Measurements from ENCODE around the gene SLC18A2.
A peak's percentile ranks its signal among the peaks of the same experiment; 100 is the strongest.

SLC18A2 gene

DNA sequence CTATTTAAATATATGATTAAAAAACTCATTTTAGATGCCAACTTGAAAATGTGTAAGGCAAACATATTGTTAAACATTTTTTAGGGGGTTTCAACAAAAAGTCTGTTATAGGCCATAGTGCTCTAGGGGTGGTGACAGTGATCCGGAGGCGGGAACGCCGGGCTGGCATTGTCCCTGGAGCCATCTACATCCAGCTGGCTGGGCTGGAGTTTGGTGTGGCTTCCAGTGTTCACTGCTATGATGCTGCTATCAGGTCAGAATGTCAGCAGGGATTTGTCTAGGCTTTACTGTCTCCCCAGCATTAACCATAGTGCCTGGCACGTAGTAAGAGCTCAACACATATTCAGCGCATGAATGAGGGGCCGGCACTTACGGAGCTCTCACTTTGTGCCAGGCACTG, 1.9 kb upstream of the SLC18A2 start:
- no peak for DNase-seq

DNA sequence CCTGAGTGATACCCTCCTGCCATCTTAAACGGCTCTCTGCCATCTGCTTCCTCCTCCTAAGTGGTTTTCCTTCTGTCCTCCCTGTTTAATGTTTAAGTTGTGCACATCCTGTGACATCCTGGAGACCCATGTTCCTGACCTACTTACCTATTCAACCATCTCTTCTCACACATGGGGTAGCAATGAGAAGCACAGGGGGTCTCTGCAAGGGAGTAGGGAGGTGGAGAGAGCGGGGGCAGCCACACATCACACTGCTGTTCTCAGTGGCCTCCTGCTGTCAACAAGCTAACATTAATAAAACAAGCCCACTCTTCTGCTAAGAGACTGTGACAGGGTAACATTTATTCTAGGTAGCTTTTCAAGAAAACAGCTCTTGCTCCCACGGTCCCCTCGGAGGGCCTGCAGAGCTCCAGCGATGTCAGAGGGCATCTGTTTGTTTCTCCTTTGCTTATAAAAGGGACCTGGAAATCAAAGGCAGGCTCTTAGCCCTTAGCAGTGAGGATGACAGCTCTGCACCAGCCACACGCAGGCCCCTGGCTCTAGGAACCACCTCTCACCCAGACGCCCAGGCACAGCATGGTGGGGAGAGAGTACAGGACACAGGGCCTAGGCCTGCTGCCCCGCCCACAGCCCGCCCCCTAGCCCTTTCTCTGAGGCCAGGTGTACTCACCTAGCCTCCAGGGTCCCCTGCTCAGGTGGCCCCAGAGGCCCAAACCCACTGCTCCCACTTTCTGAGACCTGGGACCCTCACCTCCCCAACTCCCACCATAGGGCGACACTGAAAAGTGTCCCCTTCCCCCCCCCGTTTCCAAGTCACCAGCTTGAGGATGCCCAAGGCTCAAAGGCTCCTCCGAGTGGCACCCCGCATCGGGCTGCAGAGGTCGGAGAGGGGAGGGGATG, 943 bp upstream of the SLC18A2 start:
- DNase-seq: no peak

- DNase-seq: no peak
Measured at GRCh38 chr10:117241541-117242462, 888 bp downstream of the SLC18A2 start.

GRCh38 chr10:117242463-117242832, 1.5 kb downstream of the SLC18A2 start:
- no peak for DNase-seq

DNA sequence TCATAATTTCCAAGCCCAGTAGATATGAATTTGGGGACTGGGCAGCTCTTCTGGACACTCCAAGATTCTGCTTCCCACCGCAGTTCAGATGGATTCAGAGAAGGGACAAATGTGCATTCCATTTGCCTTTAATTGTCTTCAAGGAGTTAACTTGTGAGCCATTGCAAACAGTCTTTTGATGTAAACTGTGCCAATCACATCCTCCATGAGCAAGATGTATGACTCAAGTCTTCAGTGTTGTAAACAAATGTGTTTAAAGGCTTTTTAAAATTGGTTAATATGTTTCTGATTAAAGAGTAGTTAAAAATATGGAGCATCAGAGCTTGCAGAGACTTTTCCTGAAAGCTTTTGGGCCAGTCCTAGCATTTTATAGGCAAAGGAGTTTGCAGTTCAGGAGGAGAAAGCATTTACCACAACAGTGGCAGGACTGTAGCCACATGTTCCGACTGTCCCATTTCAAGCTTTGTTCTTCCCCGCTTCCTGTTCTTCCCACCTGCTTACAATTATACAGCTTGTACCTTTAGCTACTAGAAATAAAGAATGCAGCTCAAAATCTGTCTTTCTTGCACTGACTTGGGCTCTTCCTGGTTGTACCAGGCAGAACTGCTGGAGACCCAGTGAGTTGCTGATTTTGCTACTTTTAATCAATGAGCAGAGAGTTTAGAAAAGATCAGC, 6.2 kb downstream of the SLC18A2 start:
- no peak for DNase-seq

DNA sequence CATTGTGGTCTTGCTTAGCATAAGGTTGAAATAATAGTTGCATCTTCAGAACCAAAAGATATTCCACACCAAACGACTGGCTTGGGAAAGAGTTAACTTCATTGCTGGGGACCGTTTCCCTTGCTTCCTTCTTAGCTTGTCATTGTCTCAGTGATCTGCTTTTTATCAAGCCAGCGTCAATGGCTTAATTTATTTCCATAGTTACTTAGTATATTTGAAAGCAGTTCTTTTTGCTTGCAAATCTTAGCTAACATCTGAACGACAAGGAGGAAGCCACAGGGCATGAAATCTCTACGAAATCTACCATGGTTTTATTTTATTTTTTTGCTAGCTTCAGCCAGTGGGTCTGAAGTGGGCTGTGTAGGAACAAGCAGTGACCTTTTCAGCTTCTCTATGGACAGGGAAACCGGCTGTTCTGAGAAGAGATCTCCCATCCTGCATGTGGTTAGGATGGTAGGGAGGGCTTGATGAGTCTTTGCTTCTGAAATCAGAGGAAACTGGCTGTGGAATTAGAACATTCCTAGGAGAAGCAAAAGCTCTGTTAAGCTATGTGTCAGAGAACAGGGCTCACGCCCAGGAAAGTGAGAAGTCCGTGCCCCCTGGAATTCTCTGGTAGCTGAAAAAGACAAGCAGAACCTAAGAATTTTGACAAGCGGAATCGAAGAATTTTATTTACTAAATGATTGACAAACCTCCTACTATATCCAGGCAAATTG, 8.0 kb downstream of the SLC18A2 start:
- no peak for DNase-seq

DNA sequence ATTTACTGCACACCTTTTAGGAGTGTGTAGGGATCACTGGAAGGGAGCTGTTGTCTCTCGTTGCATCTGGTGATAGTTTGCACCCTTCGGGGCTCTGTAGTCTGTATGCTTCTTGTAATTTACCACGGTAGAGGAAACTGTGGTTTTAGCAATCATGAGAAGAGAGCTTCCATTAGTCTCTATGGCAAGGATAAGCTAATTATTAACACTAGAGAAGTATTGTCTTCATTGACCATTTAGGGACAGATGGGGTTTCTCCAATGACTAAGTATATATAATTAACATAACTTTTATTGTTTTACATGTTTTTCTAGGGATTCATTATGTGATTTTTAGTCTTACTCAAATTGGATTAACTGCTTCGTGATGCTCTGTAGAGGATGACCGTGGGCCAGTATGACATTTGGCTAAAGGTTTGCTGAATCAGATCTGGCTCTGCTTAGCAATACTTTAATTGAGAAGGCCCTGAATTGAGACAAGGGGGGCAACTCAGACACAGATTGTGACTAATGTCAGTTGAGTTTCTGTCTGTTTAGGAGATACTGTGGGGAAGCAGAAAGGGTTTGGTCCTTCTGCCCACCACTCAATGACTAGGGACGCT, 8.7 kb downstream of the SLC18A2 start:
- DNase-seq: no peak

GRCh38 chr10:117250411-117250810, 9.5 kb downstream of the SLC18A2 start:
- DNase-seq: no peak

DNA sequence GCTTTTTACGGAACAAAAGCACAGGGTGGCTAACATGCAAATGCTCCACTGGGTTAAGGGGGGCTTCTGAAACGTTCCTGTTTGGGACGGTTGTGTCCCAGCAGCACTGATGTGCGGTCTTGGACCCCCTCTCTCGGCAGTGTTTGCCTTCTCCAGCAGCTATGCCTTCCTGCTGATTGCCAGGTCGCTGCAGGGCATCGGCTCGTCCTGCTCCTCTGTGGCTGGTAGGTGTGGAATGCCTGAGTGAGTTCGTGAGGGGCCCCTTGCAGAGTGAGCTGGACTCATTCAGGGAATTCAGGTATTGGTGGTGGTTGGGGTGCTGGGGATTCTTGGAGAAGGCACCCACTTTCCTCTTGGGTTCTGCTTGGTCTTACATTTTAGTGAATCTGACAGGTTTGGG, 13.0 kb downstream of the SLC18A2 start:
- no peak for DNase-seq

DNA sequence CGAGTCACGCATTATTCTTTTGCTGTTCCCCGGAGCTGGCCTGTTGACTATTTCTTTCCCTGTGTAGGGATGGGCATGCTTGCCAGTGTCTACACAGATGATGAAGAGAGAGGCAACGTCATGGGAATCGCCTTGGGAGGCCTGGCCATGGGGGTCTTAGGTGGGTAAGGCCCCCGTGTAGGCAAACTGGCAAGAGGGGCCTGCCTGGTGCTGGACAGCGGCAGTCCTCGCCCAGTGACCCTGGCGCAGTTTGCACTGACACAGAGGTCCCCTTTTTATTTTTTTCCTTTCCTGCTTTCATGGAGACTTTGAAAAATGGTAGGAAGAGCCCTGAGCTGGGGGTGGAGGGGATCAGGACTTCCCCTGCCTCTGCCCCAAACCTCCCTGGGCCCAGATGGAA, 13.4 kb downstream of the SLC18A2 start:
- no peak for DNase-seq

GRCh38 chr10:117254774-117255735, 14.1 kb downstream of the SLC18A2 start:
- DNase-seq: no peak

DNA sequence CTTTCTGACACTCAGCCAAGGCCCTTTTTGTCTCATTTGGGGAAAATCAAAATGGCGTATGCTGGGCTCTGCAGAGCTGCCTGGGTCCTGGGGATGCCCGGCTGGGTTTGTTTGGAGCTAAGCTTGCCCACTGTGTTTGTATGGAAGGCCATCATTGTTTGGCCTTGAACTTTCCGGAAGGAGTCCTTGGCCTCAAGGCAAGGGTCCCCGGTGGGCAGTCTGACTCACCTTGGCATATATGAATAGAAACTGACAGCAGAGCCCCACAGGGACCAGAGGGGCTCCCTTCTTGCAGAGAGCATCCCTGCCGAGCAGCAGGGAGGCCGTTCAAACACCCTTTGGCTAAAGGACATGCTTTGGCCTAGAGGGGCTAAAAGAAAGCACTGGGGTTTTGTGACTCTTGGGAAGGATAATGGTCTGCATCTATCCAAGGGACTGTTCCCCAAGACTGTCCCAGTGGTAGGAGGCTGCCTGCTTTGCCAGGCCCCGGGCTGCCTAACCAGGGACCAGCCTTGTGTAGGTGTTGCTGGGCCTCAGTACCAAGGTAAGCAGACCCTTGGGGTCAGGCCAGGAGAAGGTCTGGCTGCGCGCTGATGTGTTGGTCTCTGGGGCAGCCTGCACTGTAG, 15.0 kb downstream of the SLC18A2 start:
- no peak for DNase-seq

DNA sequence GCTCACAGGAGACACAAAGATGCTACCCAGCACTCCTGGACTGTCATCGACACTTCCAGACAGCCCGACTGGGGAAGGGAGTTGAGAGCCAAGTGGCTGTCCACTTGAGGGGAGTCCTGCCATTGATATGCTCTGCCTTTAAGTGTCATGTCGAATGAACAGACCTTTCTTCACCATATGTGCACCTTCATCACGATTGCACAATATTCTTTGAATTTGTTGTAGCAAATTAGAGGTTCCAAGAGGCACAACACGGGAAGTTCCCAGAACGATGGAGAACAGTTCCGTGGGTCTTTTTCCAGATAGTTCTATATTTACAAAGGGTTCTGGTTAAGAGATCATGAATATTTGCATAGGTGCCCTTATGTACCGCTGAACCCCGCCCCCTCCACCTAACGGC, 16.0 kb downstream of the SLC18A2 start:
- DNase-seq: no peak

DNA sequence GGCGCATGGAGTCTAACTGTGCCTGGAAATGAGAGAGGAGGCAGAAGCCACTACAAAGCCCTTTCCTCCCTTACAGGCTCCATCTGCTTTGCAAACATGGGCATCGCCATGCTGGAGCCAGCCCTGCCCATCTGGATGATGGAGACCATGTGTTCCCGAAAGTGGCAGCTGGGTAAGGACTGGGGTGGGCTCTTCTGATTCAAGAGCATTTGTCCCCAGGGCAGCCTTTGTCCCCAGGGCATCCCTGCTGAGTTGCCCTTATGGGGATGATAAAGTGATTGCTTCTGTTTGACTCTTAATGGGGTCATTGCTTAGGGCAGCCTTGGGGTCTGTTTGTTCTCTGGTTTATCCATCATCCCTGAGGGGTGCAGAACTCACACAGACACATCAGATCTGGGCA, 16.8 kb downstream of the SLC18A2 start:
- DNase-seq: no peak

DNA sequence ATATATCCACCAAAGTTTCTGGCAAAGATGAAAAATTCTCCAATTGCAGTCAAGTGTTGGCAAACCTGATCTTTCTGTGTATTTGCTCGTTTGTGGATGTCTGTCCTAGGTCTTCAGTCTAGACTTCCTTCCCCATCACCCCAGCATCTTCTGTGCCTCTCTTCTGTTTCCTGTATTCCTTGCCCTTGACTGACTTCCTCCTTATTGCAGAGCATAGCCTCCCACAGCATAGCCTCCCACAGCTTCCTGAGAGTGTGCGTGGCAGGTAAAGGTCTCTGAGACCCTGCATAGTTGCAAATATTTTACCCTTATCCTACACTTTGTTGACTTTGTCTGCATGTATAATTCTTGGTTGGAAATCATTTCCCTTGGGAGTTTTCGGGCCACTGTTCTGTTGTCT, 18.4 kb downstream of the SLC18A2 start:
- no peak for DNase-seq

GRCh38 chr10:117260084-117260483, 19.2 kb downstream of the SLC18A2 start:
- no peak for DNase-seq

GRCh38 chr10:117261501-117261900, 20.6 kb downstream of the SLC18A2 start:
- DNase-seq: no peak

- no peak for DNase-seq
Measured at GRCh38 chr10:117262291-117262902, 21.5 kb downstream of the SLC18A2 start.

DNA sequence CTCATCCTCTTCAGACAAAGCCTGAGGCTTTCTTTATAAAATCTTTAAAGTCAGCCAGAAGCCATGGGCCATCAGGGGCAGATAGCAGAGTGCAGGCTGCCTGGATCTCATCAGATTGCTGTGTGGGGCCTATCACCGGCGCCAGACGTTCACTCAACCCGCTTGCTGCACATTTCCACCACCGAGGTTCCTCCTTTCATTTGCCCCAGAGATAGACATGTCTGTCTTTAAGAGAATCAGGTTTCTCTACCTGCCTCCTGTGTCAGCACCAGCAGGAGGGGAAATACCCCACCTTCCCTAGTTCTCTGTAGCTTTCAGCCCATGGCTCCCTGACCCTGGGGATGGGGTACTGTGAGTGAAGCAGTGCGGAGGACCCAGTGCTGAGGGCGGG, 22.0 kb downstream of the SLC18A2 start:
- no peak for DNase-seq

GRCh38 chr10:117264782-117265181, 23.9 kb downstream of the SLC18A2 start:
- DNase-seq: peak; percentile 0
